HG02678 (cell line): ENCODE measurements around the gene PDE7B.
"Not testable (repeated sequence)": the region's sequence is repeated elsewhere in the genome, so short reads cannot be mapped to it uniquely, and the experiment has no call there.

Experiments used
- ATAC-seq: cut with Tn5 transposase; IDR thresholded peaks from one replicate; pipeline ENCODE4 v1.9.1; 2021; ENCODE audit warnings: mild to moderate bottlenecking, moderate library complexity; ENCODE audit not compliant: unreplicated experiment

PDE7B gene

GRCh38 chr6:136094812-136095211 lies 243.3 kb downstream of the PDE7B start:
- no peak for ATAC-seq

- no peak for ATAC-seq
Observed at GRCh38 chr6:136095986-136096385, 244.5 kb downstream of the PDE7B start.

- no peak for ATAC-seq
Observed at GRCh38 chr6:136102991-136103688, 251.6 kb downstream of the PDE7B start.

GRCh38 chr6:136103763-136104311 lies 252.3 kb downstream of the PDE7B start:
- no peak for ATAC-seq

- no peak for ATAC-seq
Observed at GRCh38 chr6:136104556-136104955, 253.1 kb downstream of the PDE7B start.

- ATAC-seq = not testable (repeated sequence)
Observed at GRCh38 chr6:136105797-136106196, 254.3 kb downstream of the PDE7B start.

GRCh38 chr6:136108361-136108945 lies 257.0 kb downstream of the PDE7B start:
- no peak for ATAC-seq

GRCh38 chr6:136111831-136112230 lies 260.3 kb downstream of the PDE7B start:
- no peak for ATAC-seq

- ATAC-seq = no peak
Observed at GRCh38 chr6:136112262-136112661, 260.8 kb downstream of the PDE7B start.

- ATAC-seq = no peak
Observed at GRCh38 chr6:136113736-136114173, 262.3 kb downstream of the PDE7B start.

GRCh38 chr6:136114661-136115060 lies 263.2 kb downstream of the PDE7B start:
- ATAC-seq = no peak

GRCh38 chr6:136115941-136116340 lies 264.4 kb downstream of the PDE7B start:
- ATAC-seq = no peak

- no peak for ATAC-seq
Observed at GRCh38 chr6:136117081-136117480, 265.6 kb downstream of the PDE7B start.

- ATAC-seq = no peak
Observed at GRCh38 chr6:136118787-136119186, 267.3 kb downstream of the PDE7B start.

- ATAC-seq = no peak
Observed at GRCh38 chr6:136123468-136123867, 272.0 kb downstream of the PDE7B start.

GRCh38 chr6:136125585-136125984 lies 274.1 kb downstream of the PDE7B start:
- no peak for ATAC-seq

GRCh38 chr6:136127873-136128272 lies 276.4 kb downstream of the PDE7B start:
- ATAC-seq = no peak

- no peak for ATAC-seq
Observed at GRCh38 chr6:136129365-136129764, 277.9 kb downstream of the PDE7B start.

GRCh38 chr6:136134268-136134667 lies 282.8 kb downstream of the PDE7B start:
- no peak for ATAC-seq

GRCh38 chr6:136134751-136135150 lies 283.2 kb downstream of the PDE7B start:
- ATAC-seq = no peak

GRCh38 chr6:136136274-136136673 lies 284.8 kb downstream of the PDE7B start:
- ATAC-seq = no peak

- ATAC-seq = no peak
Observed at GRCh38 chr6:136137008-136137692, 285.6 kb downstream of the PDE7B start.
